ENCODE measurements around the gene TMCC2.

TMCC2 gene

DNA sequence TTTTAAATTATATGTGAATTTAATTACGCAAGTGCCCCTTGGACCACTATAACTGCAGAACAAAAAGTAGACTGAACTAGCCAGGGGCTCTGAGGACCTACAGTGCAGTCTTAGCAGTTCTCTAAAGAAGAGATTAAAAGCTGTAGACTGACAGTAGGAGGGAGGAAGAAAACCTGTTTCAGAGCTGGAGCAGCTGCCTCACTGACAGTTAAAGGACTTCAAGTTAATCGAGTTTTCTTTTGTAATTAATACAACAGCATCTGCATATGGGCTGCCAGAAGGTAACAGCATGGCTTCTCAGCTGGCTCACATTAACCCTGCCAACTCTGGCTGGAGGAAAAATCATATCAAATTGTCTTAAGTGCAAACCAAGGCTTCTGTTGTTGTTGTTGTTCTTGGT is 36.1 kb upstream of the TMCC2 start:
- no peak overlapping the region for H3K4me3 ChIP-seq (ENCODE audit: low read depth, low read length)
- DNase-seq (ENCODE audit: low read depth) = no peak
- no peak for TF ChIP-seq MYC (IDR thresholded peaks at IDR 0.05; ENCODE audit: low read depth, low read length)
- no peak for TF ChIP-seq POLR2A (IDR thresholded peaks at IDR 0.05; ENCODE audit: extremely low read depth, insufficient read length)
- TF ChIP-seq, protein P1, sequence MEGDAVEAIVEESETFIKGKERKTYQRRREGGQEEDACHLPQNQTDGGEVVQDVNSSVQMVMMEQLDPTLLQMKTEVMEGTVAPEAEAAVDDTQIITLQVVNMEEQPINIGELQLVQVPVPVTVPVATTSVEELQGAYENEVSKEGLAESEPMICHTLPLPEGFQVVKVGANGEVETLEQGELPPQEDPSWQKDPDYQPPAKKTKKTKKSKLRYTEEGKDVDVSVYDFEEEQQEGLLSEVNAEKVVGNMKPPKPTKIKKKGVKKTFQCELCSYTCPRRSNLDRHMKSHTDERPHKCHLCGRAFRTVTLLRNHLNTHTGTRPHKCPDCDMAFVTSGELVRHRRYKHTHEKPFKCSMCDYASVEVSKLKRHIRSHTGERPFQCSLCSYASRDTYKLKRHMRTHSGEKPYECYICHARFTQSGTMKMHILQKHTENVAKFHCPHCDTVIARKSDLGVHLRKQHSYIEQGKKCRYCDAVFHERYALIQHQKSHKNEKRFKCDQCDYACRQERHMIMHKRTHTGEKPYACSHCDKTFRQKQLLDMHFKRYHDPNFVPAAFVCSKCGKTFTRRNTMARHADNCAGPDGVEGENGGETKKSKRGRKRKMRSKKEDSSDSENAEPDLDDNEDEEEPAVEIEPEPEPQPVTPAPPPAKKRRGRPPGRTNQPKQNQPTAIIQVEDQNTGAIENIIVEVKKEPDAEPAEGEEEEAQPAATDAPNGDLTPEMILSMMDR (IDR thresholded peaks at IDR 0.05; ENCODE audit: low read depth, low read length) = no peak
- TF ChIP-seq, protein P2, sequence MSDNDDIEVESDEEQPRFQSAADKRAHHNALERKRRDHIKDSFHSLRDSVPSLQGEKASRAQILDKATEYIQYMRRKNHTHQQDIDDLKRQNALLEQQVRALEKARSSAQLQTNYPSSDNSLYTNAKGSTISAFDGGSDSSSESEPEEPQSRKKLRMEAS (IDR thresholded peaks at IDR 0.05; ENCODE audit: low read depth, low read length) = no peak

DNA sequence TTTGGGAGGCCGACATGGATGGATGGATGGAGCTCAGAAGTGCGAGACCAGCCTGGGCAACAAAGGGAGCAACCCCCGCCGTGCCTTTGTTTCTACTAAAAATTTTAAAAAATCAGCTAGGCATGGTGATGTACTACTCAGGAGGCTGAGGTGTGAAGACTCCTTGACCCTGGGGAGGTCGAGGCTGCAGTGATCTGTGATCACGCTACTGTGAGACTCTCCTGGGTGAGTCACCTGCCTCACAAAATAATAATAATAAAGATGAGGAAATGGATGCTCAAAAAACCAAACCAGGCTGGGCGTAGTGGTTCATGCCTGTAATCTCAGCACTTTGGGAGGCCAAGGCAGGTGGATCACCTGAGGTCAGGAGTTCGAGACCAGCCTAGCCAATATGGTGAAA is 35.5 kb upstream of the TMCC2 start:
- H3K4me3 ChIP-seq (ENCODE audit: low read depth, low read length) = no peak overlapping the region
- DNase-seq (ENCODE audit: low read depth) = no peak
- TF ChIP-seq, protein P1 (IDR thresholded peaks at IDR 0.05; ENCODE audit: low read depth, low read length) = no peak
- TF ChIP-seq, protein P2 (IDR thresholded peaks at IDR 0.05; ENCODE audit: low read depth, low read length) = no peak
- TF ChIP-seq MYC (IDR thresholded peaks at IDR 0.05; ENCODE audit: low read depth, low read length) = no peak

DNA sequence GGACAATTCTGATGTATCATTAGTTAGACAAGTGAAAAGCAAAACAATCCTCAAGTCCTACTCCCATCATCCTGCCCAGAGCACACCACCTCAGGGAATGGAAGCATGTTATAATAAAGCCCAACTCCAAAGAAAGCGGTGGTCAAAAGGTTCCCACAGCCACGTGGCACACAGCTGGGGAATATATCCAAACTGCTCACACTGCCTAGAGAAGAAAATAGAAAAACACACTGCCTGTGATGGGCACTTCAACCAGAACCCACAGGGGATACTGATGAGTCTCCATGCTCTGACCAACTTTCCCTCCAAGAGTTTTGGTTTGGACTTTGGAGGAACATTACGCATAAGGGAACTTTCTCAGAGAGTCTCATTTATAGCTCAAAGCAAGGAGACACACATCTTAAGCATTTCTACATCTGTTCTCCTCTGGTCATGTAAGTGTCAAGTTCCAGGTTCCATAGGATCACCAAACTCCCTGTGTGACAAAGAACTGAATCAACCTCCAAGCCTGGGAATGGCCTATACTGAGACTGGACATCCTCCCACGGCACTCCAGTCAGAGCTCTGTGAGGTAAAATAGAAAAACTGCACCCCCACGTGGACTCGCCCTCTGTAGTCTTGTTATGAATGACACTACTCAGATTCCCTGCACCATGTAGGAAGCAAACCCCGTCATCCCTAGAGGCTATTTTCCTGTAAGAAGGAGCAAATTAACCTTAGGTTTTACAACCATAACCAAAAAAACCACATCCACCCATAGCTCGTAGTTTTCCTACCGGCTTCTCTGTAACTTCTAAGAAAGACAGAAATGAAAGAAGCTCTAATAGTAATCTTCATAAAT is 28.4 kb upstream of the TMCC2 start:
- no peak overlapping the region for H3K4me3 ChIP-seq (ENCODE audit: low read depth, low read length)
- peak; percentile 14 for DNase-seq (ENCODE audit: low read depth)
- TF ChIP-seq MYC (IDR thresholded peaks at IDR 0.05; ENCODE audit: low read depth, low read length) (no peak), POLR2A (IDR thresholded peaks at IDR 0.05; ENCODE audit: extremely low read depth, insufficient read length) (no peak)
- TF ChIP-seq, protein P1 (IDR thresholded peaks at IDR 0.05; ENCODE audit: low read depth, low read length) = no peak
- TF ChIP-seq, protein P2 (IDR thresholded peaks at IDR 0.05; ENCODE audit: low read depth, low read length) = no peak

DNA sequence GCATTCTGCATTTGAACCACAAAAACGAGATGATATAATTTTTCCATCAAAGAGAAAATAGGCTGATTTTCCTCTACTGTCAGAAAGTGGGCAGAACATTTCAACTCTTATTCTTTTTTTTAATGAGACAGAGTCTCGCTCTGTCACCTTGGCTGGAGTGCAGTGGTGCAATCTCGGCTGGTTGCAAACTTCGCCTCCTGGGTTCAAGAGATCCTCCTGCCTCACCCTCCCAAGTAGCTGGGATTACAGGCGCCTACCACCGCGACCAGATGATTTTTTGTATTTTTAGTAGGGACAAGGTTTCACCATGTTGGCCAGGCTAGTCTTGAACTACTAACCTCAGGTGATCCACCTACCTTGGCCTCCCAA is 27.8 kb upstream of the TMCC2 start:
- H3K4me3 ChIP-seq (ENCODE audit: low read depth, low read length) = no peak overlapping the region
- no peak for DNase-seq (ENCODE audit: low read depth)
- TF ChIP-seq, protein P2 (IDR thresholded peaks at IDR 0.05; ENCODE audit: low read depth, low read length) = no peak
- TF ChIP-seq POLR2A (IDR thresholded peaks at IDR 0.05; ENCODE audit: extremely low read depth, insufficient read length) (no peak), MYC (IDR thresholded peaks at IDR 0.05; ENCODE audit: low read depth, low read length) (no peak)
- TF ChIP-seq, protein P1 (IDR thresholded peaks at IDR 0.05; ENCODE audit: low read depth, low read length) = no peak

DNA sequence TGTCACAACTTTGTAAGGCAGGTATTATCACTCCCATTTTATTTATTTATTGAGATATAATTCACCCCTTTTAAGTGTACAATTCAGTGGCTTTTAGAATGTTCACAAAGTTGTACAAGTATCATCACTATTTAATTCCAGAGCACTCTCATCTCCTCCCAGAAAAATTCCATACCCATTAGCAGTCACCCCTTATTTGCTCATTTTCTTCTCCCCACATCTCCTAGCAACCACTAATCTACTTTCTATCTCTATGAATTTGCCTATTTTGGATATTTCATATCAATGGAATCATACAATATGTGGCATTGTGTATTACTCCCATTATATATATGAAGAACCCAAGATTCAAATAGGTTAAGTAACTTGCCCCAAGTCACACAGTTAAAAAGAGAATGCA is 23.2 kb upstream of the TMCC2 start:
- no peak for TF ChIP-seq POLR2A (IDR thresholded peaks at IDR 0.05; ENCODE audit: extremely low read depth, insufficient read length)
- TF ChIP-seq, protein P2 (IDR thresholded peaks at IDR 0.05; ENCODE audit: low read depth, low read length) = no peak
- TF ChIP-seq MYC (IDR thresholded peaks at IDR 0.05; ENCODE audit: low read depth, low read length) = no peak
- TF ChIP-seq, protein P1 (IDR thresholded peaks at IDR 0.05; ENCODE audit: low read depth, low read length) = no peak
- no peak overlapping the region for H3K4me3 ChIP-seq (ENCODE audit: low read depth, low read length)
- DNase-seq (ENCODE audit: low read depth) = no peak
